Activated CD8-positive, alpha-beta memory T cell treated with anti-CD3 and anti-CD28 coated beads, Interleukin-2, amount 10 ng/mL, durations not matched to agents 7 days and 5 days (primary cell): ENCODE results near the gene LIPM. TPM values are rescaled to one million over a fixed set of nuclear protein-coding genes. Genes with fewer than 3 reads are reported as not detected.
"Not testable (repeated sequence)": the region's sequence is repeated elsewhere in the genome, so short reads cannot be mapped to it uniquely, and the experiment has no call there.

ENCODE experiments used
- ATAC-seq: fragments of 150-1000 bp; cut with Tn5 transposase; one replicate; pipeline ENCODE4 v1.10.0; 2021; ENCODE audit warnings: moderate library complexity
- CTCF ChIA-PET: fragments of 350-600 bp; sonication (Branson Sonifier 250); formaldehyde crosslinking; loops from one replicate; lab custom pipeline; 2021; ENCODE audit warnings: antibody characterized with exemption; lab: Charles Lee
- DNase-seq: peaks from one replicate; pipeline ENCODE4 v3.0.0-alpha.2; 2020
- H3K27ac Mint-ChIP-seq: one replicate; pipeline ENCODE4 v1.8.0; 2021; ENCODE audit warnings: mild to moderate bottlenecking, mixed read lengths
- H3K27me3 Mint-ChIP-seq: one replicate; pipeline ENCODE4 v1.8.0; 2021; ENCODE audit warnings: mixed read lengths
- H3K36me3 Mint-ChIP-seq: one replicate; pipeline ENCODE4 v1.8.0; 2021; ENCODE audit warnings: mild to moderate bottlenecking, mixed read lengths
- H3K4me1 Mint-ChIP-seq: one replicate; pipeline ENCODE4 v1.8.0; 2021; ENCODE audit warnings: mixed read lengths
- H3K4me3 Mint-ChIP-seq: one replicate; pipeline ENCODE4 v1.8.0; 2021; ENCODE audit warnings: mild to moderate bottlenecking, moderate library complexity, mixed read lengths
- H3K9me3 Mint-ChIP-seq: one replicate; pipeline ENCODE4 v1.8.0; 2022; ENCODE audit warnings: low read depth, mixed read lengths
- total RNA-seq, 2 experiments: library from RNA; stranded (reverse); gene quantifications; one replicate each; pipeline ENCODE4 v1.2.3, GENCODE V29; 2021

LIPM gene
- total RNA-seq, 2 experiments from 2014 or later: not detected

- DNase-seq (peak; percentile 55), ATAC-seq (peak; percentile 32)
- Mint-ChIP-seq H3K4me3 (no peak overlapping the region), H3K4me1 (peaks cover 43% of the 10 kb centered on the region), H3K27ac (peak overlapping the region; percentile 83), H3K27me3 (no peaks in the 10 kb centered on the region), H3K9me3 (no peaks in the 10 kb centered on the region), H3K36me3 (peaks cover 1% of the 10 kb centered on the region)
- CTCF ChIA-PET: interaction anchor here (0.8 to 11.5 kb wide), 8 partner anchors 13 to 251 kb away, joined by 3 to 219 read pairs (median 18); partner anchors contain the start of genes ANKRD22, RNLS and STAMBPL1
Observed at GRCh38 chr10:88833723-88834122, 31.2 kb downstream of the LIPM start.

- CTCF ChIA-PET: interaction anchor here (0.6 to 11.5 kb wide), 48 partner anchors 9 to 383 kb away, joined by 3 to 219 read pairs (median 4); partner anchors contain the start of genes ANKRD22, FAS and STAMBPL1
- Mint-ChIP-seq H3K4me3 (no peak overlapping the region), H3K27me3 (no peaks in the 10 kb centered on the region), H3K27ac (no peak overlapping the region), H3K9me3 (no peaks in the 10 kb centered on the region), H3K36me3 (peaks cover 1% of the 10 kb centered on the region), H3K4me1 (peaks cover 34% of the 10 kb centered on the region)
- DNase-seq (peak; percentile 95), ATAC-seq (peak; percentile 91)
Observed at GRCh38 chr10:88835096-88835909, 32.8 kb downstream of the LIPM start.

GRCh38 chr10:88835910-88836221, 33.3 kb downstream of the LIPM start:
- H3K36me3 Mint-ChIP-seq: no peaks in the 10 kb centered on the region
- no peaks in the 10 kb centered on the region for H3K27me3 Mint-ChIP-seq
- H3K4me3 Mint-ChIP-seq: no peak overlapping the region
- no peak overlapping the region for H3K27ac Mint-ChIP-seq
- no peaks in the 10 kb centered on the region for H3K9me3 Mint-ChIP-seq
- H3K4me1 Mint-ChIP-seq: peaks cover 32% of the 10 kb centered on the region
- CTCF ChIA-PET: interaction anchor here (0.6 to 11.5 kb wide), 38 partner anchors 9 to 382 kb away, joined by 3 to 219 read pairs (median 5); partner anchors contain the start of genes ANKRD22, FAS and STAMBPL1
- DNase-seq: no peak
- ATAC-seq: no peak

GRCh38 chr10:88837632-88838031, 35.1 kb downstream of the LIPM start:
- H3K4me1 Mint-ChIP-seq: peaks cover 29% of the 10 kb centered on the region
- not testable (repeated sequence) for H3K36me3 Mint-ChIP-seq, DNase-seq, ATAC-seq, H3K9me3 Mint-ChIP-seq, H3K27me3 Mint-ChIP-seq, H3K4me3 Mint-ChIP-seq, H3K27ac Mint-ChIP-seq
- CTCF ChIA-PET: interaction anchor here (0.7 to 11.5 kb wide), 10 partner anchors 15 to 192 kb away, joined by 3 to 219 read pairs (median 18); partner anchors contain the start of genes ANKRD22 and STAMBPL1

GRCh38 chr10:88838766-88839350, 36.3 kb downstream of the LIPM start:
- CTCF ChIA-PET: interaction anchor here (1.0 to 11.5 kb wide), 3 partner anchors 32 to 272 kb away, joined by 3 to 219 read pairs (median 3); no protein-coding TSS in a partner anchor
- no peak for ATAC-seq

GRCh38 chr10:88840104-88840503, 37.6 kb downstream of the LIPM start:
- ATAC-seq (no peak), DNase-seq (no peak)
- H3K4me3 Mint-ChIP-seq: no peak overlapping the region
- peaks cover 17% of the 10 kb centered on the region for H3K4me1 Mint-ChIP-seq
- H3K27me3 Mint-ChIP-seq: peaks cover 12% of the 10 kb centered on the region
- H3K36me3 Mint-ChIP-seq: peaks cover 2% of the 10 kb centered on the region
- CTCF ChIA-PET: interaction anchor here (1.4 to 11.5 kb wide), 3 partner anchors 9 to 93 kb away, joined by 3 to 219 read pairs (median 3); no protein-coding TSS in a partner anchor
- no peaks in the 10 kb centered on the region for H3K9me3 Mint-ChIP-seq
- H3K27ac Mint-ChIP-seq: no peak overlapping the region

More at GRCh38 chr10:88838766-88839350, 36.3 kb downstream of the LIPM start:
- peaks cover under 1% of the 10 kb centered on the region for H3K36me3 Mint-ChIP-seq
- peaks cover 19% of the 10 kb centered on the region for H3K4me1 Mint-ChIP-seq
- no peak for DNase-seq
- H3K27me3 Mint-ChIP-seq: peaks cover 6% of the 10 kb centered on the region
- no peak overlapping the region for H3K4me3 Mint-ChIP-seq
- H3K27ac Mint-ChIP-seq: no peak overlapping the region
- H3K9me3 Mint-ChIP-seq: no peaks in the 10 kb centered on the region

GRCh38 chr10:88840881-88841280, 38.4 kb downstream of the LIPM start:
- ATAC-seq (peak; percentile 16), DNase-seq (no peak)
- Mint-ChIP-seq H3K27ac (no peak overlapping the region), H3K9me3 (no peaks in the 10 kb centered on the region), H3K4me3 (no peak overlapping the region), H3K4me1 (peaks cover 17% of the 10 kb centered on the region), H3K36me3 (peaks cover 8% of the 10 kb centered on the region), H3K27me3 (peaks cover 15% of the 10 kb centered on the region)
- CTCF ChIA-PET: interaction anchor here (0.8 to 11.5 kb wide), 5 partner anchors 8 to 92 kb away, joined by 3 to 219 read pairs (median 3); no protein-coding TSS in a partner anchor

- peaks cover 15% of the 10 kb centered on the region for H3K27me3 Mint-ChIP-seq
- peaks cover 9% of the 10 kb centered on the region for H3K36me3 Mint-ChIP-seq
- ATAC-seq: peak; percentile 30
Observed at GRCh38 chr10:88841316-88842111, 39.0 kb downstream of the LIPM start.

GRCh38 chr10:88843171-88843570, 40.6 kb downstream of the LIPM start:
- no peak overlapping the region for H3K4me3 Mint-ChIP-seq
- peaks cover 15% of the 10 kb centered on the region for H3K27me3 Mint-ChIP-seq
- CTCF ChIA-PET: interaction anchor here (1.4 kb wide), 1 partner anchor 12 kb away, joined by 3 read pairs; no protein-coding TSS in a partner anchor
- no peaks in the 10 kb centered on the region for H3K9me3 Mint-ChIP-seq
- no peak for ATAC-seq
- H3K4me1 Mint-ChIP-seq: peaks cover 23% of the 10 kb centered on the region
- peaks cover 12% of the 10 kb centered on the region for H3K36me3 Mint-ChIP-seq
- no peak for DNase-seq
- no peak overlapping the region for H3K27ac Mint-ChIP-seq

More at GRCh38 chr10:88841316-88842111, 39.0 kb downstream of the LIPM start:
- H3K9me3 Mint-ChIP-seq: no peaks in the 10 kb centered on the region
- H3K4me1 Mint-ChIP-seq: peaks cover 17% of the 10 kb centered on the region
- no peak overlapping the region for H3K27ac Mint-ChIP-seq
- H3K4me3 Mint-ChIP-seq: no peak overlapping the region
- no peak for DNase-seq
- CTCF ChIA-PET: interaction anchor here (0.8 to 1.5 kb wide), 3 partner anchors 13 to 93 kb away, joined by 3 to 4 read pairs (median 3); no protein-coding TSS in a partner anchor

- Mint-ChIP-seq H3K36me3 (peaks cover 13% of the 10 kb centered on the region), H3K4me1 (peaks cover 32% of the 10 kb centered on the region), H3K4me3 (peak overlapping the region; percentile 60), H3K27me3 (peaks cover 11% of the 10 kb centered on the region), H3K27ac (peak overlapping the region; percentile 77), H3K9me3 (no peaks in the 10 kb centered on the region)
- DNase-seq (no peak), ATAC-seq (peak; percentile 79)
- CTCF ChIA-PET: interaction anchor here (0.6 to 1.3 kb wide), 6 partner anchors 8 to 52 kb away, joined by 3 to 8 read pairs (median 3); partner anchors contain the start of gene STAMBPL1
Observed at GRCh38 chr10:88848499-88848898, 46.0 kb downstream of the LIPM start.

GRCh38 chr10:88849234-88849633, 46.7 kb downstream of the LIPM start:
- Mint-ChIP-seq H3K9me3 (no peaks in the 10 kb centered on the region), H3K4me3 (no peak overlapping the region), H3K27ac (peak overlapping the region; percentile 39), H3K27me3 (peaks cover 7% of the 10 kb centered on the region), H3K4me1 (peaks cover 32% of the 10 kb centered on the region), H3K36me3 (peaks cover 12% of the 10 kb centered on the region)
- peak; percentile 63 for ATAC-seq
- DNase-seq: no peak
- CTCF ChIA-PET: interaction anchor here (0.7 to 1.3 kb wide), 4 partner anchors 9 to 181 kb away, joined by 3 to 8 read pairs (median 4); no protein-coding TSS in a partner anchor

GRCh38 chr10:88850712-88851111, 48.2 kb downstream of the LIPM start:
- no peak for ATAC-seq
- CTCF ChIA-PET: interaction anchor here (4.9 kb wide), 1 partner anchor 15 kb away, joined by 24 read pairs; no protein-coding TSS in a partner anchor
- H3K9me3 Mint-ChIP-seq: no peaks in the 10 kb centered on the region
- no peaks in the 10 kb centered on the region for H3K27me3 Mint-ChIP-seq
- H3K36me3 Mint-ChIP-seq: peaks cover 7% of the 10 kb centered on the region
- no peak overlapping the region for H3K27ac Mint-ChIP-seq
- H3K4me1 Mint-ChIP-seq: peaks cover 35% of the 10 kb centered on the region
- H3K4me3 Mint-ChIP-seq: no peak overlapping the region
- no peak for DNase-seq
